Femur (tissue), 1 donor: ENCODE measurements around the gene CDKN3.
"Not testable (repeated sequence)": the region's sequence is repeated elsewhere in the genome, so short reads cannot be mapped to it uniquely, and the experiment has no call there.

Experiments
- DNase-seq: peaks from one replicate; pipeline ENCODE4 v3.0.0-alpha.2; 2017

Gene CDKN3

GRCh38 chr14:54425068-54425467 is 28.3 kb downstream of the CDKN3 start:
- no peak for DNase-seq

GRCh38 chr14:54425537-54426274 is 28.9 kb downstream of the CDKN3 start:
- DNase-seq, result no peak

GRCh38 chr14:54427871-54428270 is 31.1 kb downstream of the CDKN3 start:
- DNase-seq, result no peak

GRCh38 chr14:54428527-54428926 is 31.7 kb downstream of the CDKN3 start:
- no peak for DNase-seq

DNA sequence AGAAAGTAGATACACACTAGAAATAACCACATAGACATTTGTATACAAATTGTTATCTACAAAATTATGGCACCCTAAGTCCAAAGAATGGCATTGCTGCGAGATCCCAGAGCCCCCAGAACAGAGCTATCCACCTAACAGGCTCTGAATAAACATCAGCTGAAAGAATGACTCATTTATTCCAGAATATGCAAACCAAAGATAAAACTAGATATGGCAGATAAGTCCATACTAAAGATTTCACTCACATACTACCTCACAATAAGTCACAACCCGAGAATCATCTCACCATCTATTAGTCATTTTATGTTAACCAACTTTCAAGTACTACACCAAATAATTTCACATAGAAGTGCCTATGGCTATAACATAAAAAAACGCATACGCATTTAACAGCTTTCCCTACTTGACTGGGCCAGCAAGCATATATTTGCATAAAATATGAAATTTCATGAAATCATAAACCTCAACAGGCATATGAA is 38.7 kb downstream of the CDKN3 start:
- DNase-seq, result no peak

DNA sequence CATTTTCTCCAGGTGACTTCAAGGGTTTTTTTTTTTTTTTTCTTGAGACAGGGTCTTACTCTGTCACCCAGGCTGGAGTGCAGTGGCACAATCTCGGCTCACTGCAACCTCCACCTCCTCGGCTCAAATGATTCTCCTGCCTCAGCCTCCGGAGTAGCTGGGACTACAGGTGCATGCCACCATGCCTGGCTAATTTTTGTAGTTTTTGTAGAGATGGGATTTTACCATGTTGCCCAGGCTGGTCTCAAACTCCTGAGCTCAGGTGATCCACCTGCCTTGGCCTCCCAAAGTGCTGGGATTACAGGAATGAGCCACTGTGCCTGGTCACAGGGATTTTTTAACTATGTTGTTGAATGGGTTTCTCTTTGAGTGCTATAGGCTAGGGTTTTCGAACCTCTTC is 41.1 kb downstream of the CDKN3 start:
- DNase-seq, result not testable (repeated sequence)

- DNase-seq, result no peak
These were observed 41.9 kb downstream of the CDKN3 start for GRCh38 chr14:54438703-54439102.

GRCh38 chr14:54440037-54440436 is 43.2 kb downstream of the CDKN3 start:
- DNase-seq, result no peak

- DNase-seq, result no peak
These were observed 43.7 kb downstream of the CDKN3 start for GRCh38 chr14:54440476-54440872.

DNA sequence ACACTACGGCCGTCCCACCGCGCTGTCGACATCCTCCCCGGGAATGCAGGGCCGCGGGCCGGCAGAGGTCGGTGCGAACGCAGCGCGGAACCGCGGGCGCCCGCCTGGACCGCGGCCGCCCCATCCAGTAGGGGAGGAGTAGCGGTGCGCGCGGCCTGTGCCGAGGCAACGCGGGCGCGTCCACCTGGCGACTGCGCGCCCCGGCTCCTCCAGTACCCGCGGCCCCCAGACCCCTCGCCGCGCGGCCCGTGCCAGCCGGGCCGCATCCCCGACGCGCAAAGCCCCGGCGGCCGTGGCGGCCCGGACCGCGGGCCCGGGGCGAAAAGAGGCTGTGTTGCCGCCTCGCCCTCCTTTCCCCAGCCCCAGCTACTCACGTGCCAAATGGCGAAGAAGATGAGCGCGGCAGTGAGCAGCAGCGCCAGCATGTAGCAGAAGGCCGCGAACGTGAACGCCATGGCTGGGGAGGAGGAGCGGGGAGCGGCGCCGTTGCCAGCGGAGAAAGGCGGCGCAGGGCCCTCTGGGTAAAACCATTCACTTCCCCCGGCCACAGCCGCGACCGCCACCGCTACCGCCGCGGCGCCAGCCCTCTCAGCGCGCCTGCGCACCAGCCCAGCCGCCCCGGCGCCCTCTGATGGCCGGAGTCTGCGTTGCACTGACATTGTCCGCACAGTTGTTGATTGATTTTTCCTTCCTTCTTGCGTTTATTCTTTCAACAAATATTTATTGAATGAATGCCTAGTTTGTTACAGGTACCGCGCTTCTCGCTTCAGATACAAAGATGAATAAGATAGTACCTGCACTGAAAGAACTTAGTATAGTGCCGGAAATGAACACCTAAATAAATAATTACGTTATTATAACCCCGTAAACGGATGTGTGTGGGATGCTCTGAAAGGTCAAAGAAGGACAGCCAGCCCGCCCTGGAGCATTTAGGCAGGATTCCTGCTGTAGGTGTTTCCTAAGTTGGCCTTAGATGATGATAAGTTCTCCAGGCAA is 44.4 kb downstream of the CDKN3 start, which contains the start of gene CNIH1:
Gene CNIH1, minus strand, starts transcription at position 502 of the 996 bp plus-strand sequence. Its CDS starts 47 bp downstream, at position 455.
- peak; percentile 96 for DNase-seq

DNA sequence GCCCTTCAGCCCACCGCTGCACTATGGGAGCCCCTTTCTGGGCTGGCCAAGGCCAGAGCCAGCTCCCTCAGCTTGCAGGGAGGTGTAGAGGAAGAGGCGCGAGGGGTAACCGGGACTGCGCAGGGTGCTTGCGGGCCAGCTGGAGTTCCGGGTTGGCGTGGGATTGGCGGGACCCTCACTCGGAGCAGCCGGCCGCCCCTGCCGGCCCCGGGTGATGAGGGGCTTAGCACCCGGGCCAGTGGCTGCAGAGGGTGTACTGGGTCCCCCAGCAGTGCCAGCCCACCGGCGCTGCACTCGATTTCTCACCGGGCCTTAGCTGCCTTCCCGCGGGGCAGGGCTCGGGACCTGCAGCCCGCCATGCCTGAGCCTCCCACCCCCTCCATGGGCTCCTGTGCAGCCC is 46.2 kb downstream of the CDKN3 start:
- DNase-seq, result not testable (repeated sequence)

DNA sequence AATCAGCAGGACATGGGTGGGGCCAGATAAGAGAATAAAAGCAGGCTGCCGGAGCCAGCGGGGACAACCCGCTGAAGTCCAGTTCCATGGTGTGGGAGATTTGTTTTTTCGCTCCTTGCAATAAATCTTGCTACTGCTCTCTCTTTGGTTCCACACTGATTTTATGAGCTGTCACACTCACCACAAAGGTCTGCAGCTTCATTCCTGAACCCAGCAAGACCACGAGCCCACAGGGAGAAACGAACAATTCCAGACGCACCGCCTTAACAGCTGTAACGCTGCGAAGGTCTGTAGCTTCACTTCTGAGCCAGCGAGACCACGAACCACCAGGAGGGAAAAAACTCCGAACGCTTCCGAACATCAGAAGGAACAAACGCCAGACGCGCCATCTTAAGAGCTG is 47.2 kb downstream of the CDKN3 start:
- DNase-seq, result peak; percentile 38

GRCh38 chr14:54444681-54445080 is 47.9 kb downstream of the CDKN3 start:
- no peak for DNase-seq

GRCh38 chr14:54446161-54446693 is 49.4 kb downstream of the CDKN3 start:
- peak; percentile 40 for DNase-seq

- no peak for DNase-seq
These were observed 50.5 kb downstream of the CDKN3 start for GRCh38 chr14:54447231-54447692.

GRCh38 chr14:54450535-54450934 is 53.7 kb downstream of the CDKN3 start:
- DNase-seq, result no peak

- no peak for DNase-seq
These were observed 54.4 kb downstream of the CDKN3 start for GRCh38 chr14:54451121-54451601.

DNA sequence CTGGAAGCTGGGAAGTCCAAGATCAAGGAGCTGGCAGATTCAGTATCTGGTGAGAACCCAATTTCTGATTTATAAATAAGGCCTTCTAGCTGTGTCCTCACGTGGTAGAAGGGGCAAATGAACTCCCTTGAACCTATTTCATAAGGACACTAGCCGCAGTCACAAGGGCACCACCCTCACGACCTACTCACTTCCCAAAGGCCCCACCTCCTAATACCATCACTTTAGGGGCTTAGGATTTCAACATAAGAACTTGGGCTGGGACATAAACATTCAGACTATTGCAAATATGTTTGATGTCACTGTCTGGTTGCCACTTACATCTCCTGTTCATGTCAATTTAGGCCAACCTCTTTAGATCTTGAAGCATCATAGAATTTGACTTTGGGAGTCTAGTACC is 55.2 kb downstream of the CDKN3 start:
- DNase-seq, result no peak

GRCh38 chr14:54453252-54453651 is 56.4 kb downstream of the CDKN3 start:
- DNase-seq, result no peak

DNA sequence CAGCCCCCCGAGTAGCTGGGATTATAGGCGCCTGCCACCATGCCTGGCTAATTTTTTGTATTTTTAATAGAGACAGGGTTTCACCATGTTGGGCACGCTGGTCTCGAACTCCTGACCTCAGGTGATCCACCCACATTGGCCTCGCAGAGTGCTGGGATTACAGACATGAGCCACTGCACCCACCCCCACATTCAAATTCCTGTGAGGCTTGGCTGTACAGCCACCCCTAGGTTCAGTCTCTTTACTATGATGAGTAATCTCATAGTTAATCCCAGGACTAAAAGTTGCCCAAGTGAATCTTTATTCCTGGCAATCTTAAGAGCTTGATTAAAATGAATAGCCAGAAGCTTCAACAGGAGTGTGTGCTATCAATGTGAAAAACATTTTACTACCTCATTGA is 57.2 kb downstream of the CDKN3 start:
- DNase-seq, result not testable (repeated sequence)

DNA sequence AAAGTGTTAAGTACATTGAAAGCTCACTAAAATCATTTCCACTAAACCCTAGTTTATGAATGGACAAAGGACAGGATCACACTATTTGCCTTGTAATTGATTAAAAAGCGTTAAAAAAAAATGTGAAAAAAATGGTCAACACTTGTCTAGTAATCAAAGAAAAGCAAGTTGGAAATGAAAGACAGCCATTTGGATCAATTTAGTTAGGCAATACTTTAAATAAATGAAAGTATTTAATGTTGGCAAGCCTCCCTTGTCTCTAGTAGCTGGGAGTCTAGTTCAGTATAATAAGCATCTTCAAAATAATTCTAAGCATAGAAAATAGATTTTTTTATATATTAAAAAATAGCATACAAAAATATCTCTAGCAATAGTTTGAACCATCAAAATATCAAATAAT is 58.6 kb downstream of the CDKN3 start:
- DNase-seq, result no peak

- not testable (repeated sequence) for DNase-seq
These were observed 60.2 kb downstream of the CDKN3 start for GRCh38 chr14:54456820-54457608.
